ENCODE data around the gene TMEM252.

Gene TMEM252

DNA sequence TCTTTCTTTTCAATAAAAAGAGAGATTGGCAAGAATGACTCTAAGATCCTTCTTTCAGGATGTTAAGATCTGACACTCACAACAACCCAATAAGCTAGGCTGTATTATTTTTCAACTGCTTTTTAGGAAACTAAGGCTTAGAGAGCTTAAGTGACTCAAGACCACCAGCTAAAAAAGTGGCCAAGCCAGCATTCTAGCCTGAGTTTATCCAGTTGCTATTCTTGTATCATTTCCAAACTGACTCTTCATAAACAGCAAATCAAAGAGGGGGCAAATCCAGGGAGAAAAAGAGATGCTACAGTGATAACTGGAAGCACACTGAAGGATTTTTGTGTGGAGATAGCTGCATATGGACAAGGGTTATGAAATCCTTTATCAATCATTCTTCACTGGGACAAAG lies 47.1 kb downstream of the TMEM252 start:
- no peak overlapping the region for H3K4me3 ChIP-seq (ENCODE audit: low read depth, low read length)
- H3K9ac ChIP-seq (ENCODE audit: low read depth, low read length) = no peak overlapping the region
- no peaks in the 10 kb centered on the region for H3K9me3 ChIP-seq (ENCODE audit: control insufficient read depth, insufficient read depth, low read length)
- no peaks in the 10 kb centered on the region for H3K4me1 ChIP-seq (ENCODE audit: control insufficient read depth, insufficient read depth, low read length)
- H3K36me3 ChIP-seq (ENCODE audit: control insufficient read depth, insufficient read depth, low read length) = no peaks in the 10 kb centered on the region
- peaks cover 70% of the 10 kb centered on the region for H3K27me3 ChIP-seq (ENCODE audit: control insufficient read depth, insufficient read depth, low read length)

DNA sequence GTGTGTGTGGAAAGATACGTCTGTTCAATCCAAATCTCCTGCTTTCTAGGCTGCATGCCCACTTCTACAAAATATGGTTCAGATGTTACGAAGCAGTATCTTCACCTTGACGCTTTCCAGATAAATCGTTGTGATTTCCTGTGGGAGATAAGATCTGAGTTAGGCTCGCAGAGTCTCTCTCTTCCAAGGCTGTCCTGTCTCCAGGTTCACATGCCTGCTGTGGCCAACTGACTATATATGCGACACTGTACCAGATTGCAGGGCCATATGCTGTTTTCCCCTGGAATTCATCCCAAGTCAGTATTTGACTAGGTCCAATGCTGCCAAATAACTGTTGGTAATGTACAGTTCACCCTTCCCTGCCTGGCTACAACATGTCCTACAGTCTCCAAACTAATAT lies 47.9 kb downstream of the TMEM252 start:
- Histone ChIP-seq H3K27me3 (ENCODE audit: control insufficient read depth, insufficient read depth, low read length) (peaks cover 67% of the 10 kb centered on the region), H3K9ac (ENCODE audit: low read depth, low read length) (no peak overlapping the region)

GRCh38 chr9:68489646-68490045 lies 51.0 kb downstream of the TMEM252 start:
- Histone ChIP-seq H3K4me3 (ENCODE audit: low read depth, low read length) (no peak overlapping the region), H3K4me1 (ENCODE audit: control insufficient read depth, insufficient read depth, low read length) (no peaks in the 10 kb centered on the region), H3K27me3 (ENCODE audit: control insufficient read depth, insufficient read depth, low read length) (peaks cover 38% of the 10 kb centered on the region), H3K36me3 (ENCODE audit: control insufficient read depth, insufficient read depth, low read length) (no peaks in the 10 kb centered on the region), H3K9me3 (ENCODE audit: control insufficient read depth, insufficient read depth, low read length) (no peaks in the 10 kb centered on the region), H3K9ac (ENCODE audit: low read depth, low read length) (no peak overlapping the region)

More for the DNA sequence above, 47.9 kb downstream of the TMEM252 start:
- H3K9me3 ChIP-seq (ENCODE audit: control insufficient read depth, insufficient read depth, low read length) = no peaks in the 10 kb centered on the region
- H3K4me3 ChIP-seq (ENCODE audit: low read depth, low read length) = no peak overlapping the region
- H3K36me3 ChIP-seq (ENCODE audit: control insufficient read depth, insufficient read depth, low read length) = no peaks in the 10 kb centered on the region
- H3K4me1 ChIP-seq (ENCODE audit: control insufficient read depth, insufficient read depth, low read length) = no peaks in the 10 kb centered on the region

DNA sequence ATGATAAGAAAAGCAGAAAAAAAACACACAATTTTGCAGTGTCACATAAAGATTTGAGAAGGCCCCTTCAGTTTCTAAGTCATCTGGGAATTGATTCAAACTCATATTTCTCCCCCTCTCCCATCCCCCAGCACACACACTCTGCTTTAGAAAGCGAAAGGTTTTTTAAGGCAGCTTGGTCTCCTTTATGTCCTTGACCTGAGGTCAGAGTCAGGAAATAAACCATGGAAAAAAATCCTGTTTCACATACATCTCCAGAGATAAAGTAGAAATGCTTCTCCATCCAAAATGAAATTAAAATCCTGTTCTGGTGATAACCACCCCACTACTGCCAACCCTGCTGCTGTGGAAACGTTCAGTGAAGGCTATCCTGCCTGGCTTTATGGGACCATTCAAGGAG lies 52.6 kb downstream of the TMEM252 start:
- Histone ChIP-seq H3K4me1 (ENCODE audit: control insufficient read depth, insufficient read depth, low read length) (no peaks in the 10 kb centered on the region), H3K27me3 (ENCODE audit: control insufficient read depth, insufficient read depth, low read length) (peaks cover 31% of the 10 kb centered on the region), H3K36me3 (ENCODE audit: control insufficient read depth, insufficient read depth, low read length) (no peaks in the 10 kb centered on the region), H3K9ac (ENCODE audit: low read depth, low read length) (no peak overlapping the region), H3K9me3 (ENCODE audit: control insufficient read depth, insufficient read depth, low read length) (no peaks in the 10 kb centered on the region), H3K4me3 (ENCODE audit: low read depth, low read length) (no peak overlapping the region)
